BLaER1 treated with 17β-estradiol and CSF1 and Interleukin-3, amounts not matched to agents 10 nM and 100 nM (cell line): Measurements from ENCODE around the gene NMRAL1.

Experiments
- H3K27ac ChIP-seq, 11 experiments: shearing (Covaris generic); formaldehyde crosslinking; 2 replicates each; pipeline ENCODE4 v1.8.1; 2022
- H3K27me3 ChIP-seq, 11 experiments: shearing (Covaris generic); formaldehyde crosslinking; 2 replicates each; pipeline ENCODE4 v1.8.1; 2022
- H3K36me3 ChIP-seq, 11 experiments: shearing (Covaris generic); formaldehyde crosslinking; 2 replicates each; pipeline ENCODE4 v1.8.1; 2022
- H3K4me1 ChIP-seq, 10 experiments: shearing (Covaris generic); formaldehyde crosslinking; 2 replicates each; pipeline ENCODE4 v1.8.1; 2022
- H3K4me2 ChIP-seq, 11 experiments: shearing (Covaris generic); formaldehyde crosslinking; 2 replicates each; pipeline ENCODE4 v1.8.1; 2022
- H3K4me3 ChIP-seq, 10 experiments: shearing (Covaris generic); formaldehyde crosslinking; 2 replicates each; pipeline ENCODE4 v1.8.1; 2022
- H3K9ac ChIP-seq, 11 experiments: shearing (Covaris generic); formaldehyde crosslinking; 2 replicates each; pipeline ENCODE4 v1.8.1; 2022
- H3K9me3 ChIP-seq, 11 experiments: shearing (Covaris generic); formaldehyde crosslinking; replicated peaks in 1 of 11; 2 replicates each; pipeline ENCODE4 v1.8.1; 2022
- H4K20me1 ChIP-seq, 11 experiments: shearing (Covaris generic); formaldehyde crosslinking; 2 replicates each; pipeline ENCODE4 v1.8.1; 2022
- Cebpa-rat ChIP-seq, 11 experiments: shearing (Covaris generic); IDR thresholded peaks; 2 replicates each; pipeline ENCODE4 v1.8.1; 2022

Gene NMRAL1

DNA sequence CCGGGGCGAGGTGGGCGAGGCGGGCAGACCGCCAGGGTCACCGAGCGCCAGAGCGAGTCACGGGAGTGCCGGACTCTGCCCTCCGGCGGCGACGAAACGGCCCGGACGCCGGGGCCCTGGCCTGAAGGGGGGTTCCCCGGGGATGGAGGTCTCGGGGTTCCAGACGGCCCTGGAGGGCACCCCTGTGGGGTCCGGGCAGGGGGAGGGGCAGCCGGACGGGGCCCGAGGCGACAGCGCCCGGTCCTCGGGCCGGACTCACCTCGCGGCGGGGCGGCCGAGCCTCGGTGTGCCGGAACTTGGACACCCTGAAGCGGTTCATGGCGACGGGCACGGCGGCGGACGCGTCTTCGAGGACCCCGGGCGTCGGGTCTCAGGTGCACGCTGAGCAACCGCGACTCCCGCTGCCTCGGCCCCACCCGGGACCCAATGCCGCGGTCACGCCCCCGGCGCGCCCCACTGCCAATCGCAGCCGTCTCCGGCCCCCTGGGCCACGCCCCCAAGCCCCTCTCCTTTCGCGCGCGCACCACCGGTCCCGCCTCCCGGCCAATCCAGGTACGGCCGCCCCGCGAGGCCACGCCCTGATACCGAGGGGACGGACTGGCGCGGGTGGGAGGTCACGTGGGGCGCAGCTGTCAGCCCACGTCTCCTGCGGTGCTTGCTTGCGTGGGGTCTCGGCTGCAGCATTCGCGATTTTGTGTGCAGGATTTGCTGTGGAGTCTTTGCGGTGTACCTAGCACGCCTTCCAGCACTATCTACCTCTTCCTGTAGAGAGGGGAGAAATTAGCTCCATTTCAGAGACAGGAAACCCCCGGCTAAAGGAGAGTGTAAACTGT is 58.0 kb downstream of the NMRAL1 start, which contains the start of gene CORO7:
CORO7 (minus strand) TSS at position 397 of the 833 bp plus-strand sequence; CDS start at position 319, 78 bp downstream.
- Histone ChIP-seq H3K27me3 (no peaks in the 10 kb centered on the region), H4K20me1 (peaks cover 35 to 48% (median 40%) of the 10 kb centered on the region in 11 experiments), H3K4me2 (peak within 1 kb of the TSS; percentile 82 to 99 (median 95)), H3K9me3 (no peaks in the 10 kb centered on the region), H3K36me3 (peaks cover 20 to 32% (median 23%) of the 10 kb centered on the region in 11 experiments), H3K4me3 (peak within 1 kb of the TSS; percentile 89 to 99 (median 94)), H3K9ac (peak within 1 kb of the TSS; percentile 91 to 100 (median 98)), H3K4me1 (peaks cover 25 to 66% (median 33%) of the 10 kb centered on the region in 10 experiments), H3K27ac (peak within 1 kb of the TSS; percentile 94 to 99 (median 98))
- no peak for TF ChIP-seq Cebpa-rat (IDR thresholded peaks at IDR 0.05)

DNA sequence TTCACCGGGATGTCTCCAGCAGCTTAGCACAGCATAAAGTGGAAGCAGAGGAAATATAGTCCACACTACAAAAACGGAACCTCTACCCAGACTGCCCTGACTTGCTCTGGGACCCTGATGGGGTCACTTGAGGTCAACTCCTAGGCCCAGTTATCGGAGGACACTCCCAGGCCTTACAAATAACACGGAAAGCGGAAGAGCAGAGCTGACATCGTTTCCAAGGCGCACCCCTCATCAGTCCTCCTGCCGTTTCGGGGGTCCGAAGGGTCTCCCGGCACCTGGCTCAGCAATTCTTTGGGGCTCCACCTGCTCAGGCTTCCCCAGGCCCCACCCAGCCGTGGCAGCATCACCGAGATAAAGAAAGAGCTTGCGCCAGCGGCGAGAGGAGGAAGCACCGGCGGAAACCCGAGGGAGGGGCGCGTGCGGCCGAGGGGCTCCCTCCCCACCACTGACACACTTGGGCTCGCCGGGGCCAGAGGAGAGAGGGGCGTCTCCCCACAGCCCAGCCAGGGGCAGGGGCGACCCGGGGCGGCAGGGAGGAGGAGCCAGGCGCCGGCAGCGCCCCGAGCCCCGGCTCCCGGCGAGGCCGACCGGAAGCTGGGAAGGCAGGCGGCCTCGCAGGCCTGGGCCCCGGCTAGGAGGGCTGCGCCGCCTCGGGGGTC is 58.8 kb downstream of the NMRAL1 start:
- Histone ChIP-seq H3K36me3 (peaks cover 28 to 40% (median 31%) of the 10 kb centered on the region in 11 experiments), H4K20me1 (peaks cover 43 to 56% (median 47%) of the 10 kb centered on the region in 11 experiments), H3K4me2 (peak overlapping the region; percentile 82 to 99 (median 95)), H3K4me1 (peaks cover 25 to 58% (median 36%) of the 10 kb centered on the region in 10 experiments), H3K9me3 (no peaks in the 10 kb centered on the region), H3K9ac (peak overlapping the region; percentile 91 to 100 (median 98)), H3K27ac (peak overlapping the region; percentile 94 to 99 (median 98)), H3K27me3 (no peaks in the 10 kb centered on the region), H3K4me3 (peak overlapping the region; percentile 89 to 99 (median 94))
- peak in 3 of 11 experiments; percentile 8 to 23 (median 21); a peak in 1 of 22 replicates for TF ChIP-seq Cebpa-rat (IDR thresholded peaks at IDR 0.05)

DNA sequence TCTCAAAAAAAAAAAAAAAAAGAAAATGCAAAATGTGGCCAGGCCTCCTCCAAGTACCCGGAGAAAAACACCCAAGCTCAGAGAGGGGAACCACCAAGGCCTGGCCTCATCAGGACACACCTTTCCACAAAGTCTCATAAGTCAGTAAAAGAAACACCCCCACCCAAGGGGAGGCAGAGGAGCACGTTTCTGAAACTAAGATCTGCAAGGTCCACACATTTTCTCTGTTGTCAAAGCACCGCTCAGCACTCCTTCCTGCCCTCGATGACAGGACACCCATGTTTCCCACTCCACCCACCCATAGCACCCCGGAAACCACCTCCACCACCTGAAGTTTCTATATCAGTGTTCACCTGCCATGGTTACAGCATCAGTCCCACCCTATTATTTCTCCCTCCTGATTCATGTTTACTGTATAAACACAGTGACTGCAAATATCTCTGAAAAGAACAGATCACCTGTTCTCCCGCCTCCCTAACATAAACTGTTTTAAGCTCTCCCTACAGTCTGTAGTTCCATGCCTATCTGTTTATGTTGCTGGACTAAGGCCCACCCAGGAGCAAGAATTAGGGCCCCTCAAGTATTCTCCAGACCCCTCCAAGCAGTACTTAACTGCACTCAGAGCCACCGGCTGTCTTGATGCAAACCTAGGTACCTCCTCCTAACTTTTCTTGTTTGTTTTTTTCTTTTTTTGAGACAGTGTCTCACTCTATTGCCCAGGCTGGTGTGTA is 60.1 kb downstream of the NMRAL1 start:
- Histone ChIP-seq H3K4me2 (peak overlapping the region; percentile 82 to 99 (median 95)), H3K27me3 (no peaks in the 10 kb centered on the region), H3K36me3 (peaks cover 41 to 53% (median 44%) of the 10 kb centered on the region in 11 experiments), H3K4me3 (peak overlapping the region; percentile 89 to 99 (median 94); a peak in 19 of 20 replicates), H4K20me1 (peaks cover 56 to 69% (median 61%) of the 10 kb centered on the region in 11 experiments), H3K9me3 (no peaks in the 10 kb centered on the region), H3K27ac (peak overlapping the region; percentile 94 to 99 (median 98); a peak in 21 of 22 replicates), H3K9ac (peak overlapping the region; percentile 91 to 100 (median 98)), H3K4me1 (peaks cover 25 to 45% (median 37%) of the 10 kb centered on the region in 10 experiments)
- no peak for TF ChIP-seq Cebpa-rat (IDR thresholded peaks at IDR 0.05)

DNA sequence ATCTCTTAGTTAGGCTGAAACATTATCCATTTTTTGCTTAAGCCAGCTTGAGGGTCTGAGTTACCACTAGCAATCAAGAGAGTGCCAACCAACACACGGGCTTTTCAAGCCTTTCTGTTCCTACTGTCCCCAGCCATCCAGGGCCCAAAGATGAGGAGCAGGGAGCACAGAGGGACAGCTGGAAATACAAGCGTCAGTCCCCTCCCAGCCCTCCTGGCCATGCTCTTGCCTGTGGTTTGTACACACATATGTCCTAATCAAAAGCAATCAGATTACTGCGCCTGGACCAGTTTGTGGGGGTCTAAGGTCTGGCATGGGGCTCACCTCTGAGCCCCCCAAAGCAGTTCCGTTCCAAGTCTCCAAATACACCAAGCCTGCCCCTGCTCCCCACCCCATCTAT is 61.6 kb downstream of the NMRAL1 start:
- H3K9me3 ChIP-seq = no peaks in the 10 kb centered on the region
- no peak overlapping the region for H3K4me3 ChIP-seq
- H3K4me1 ChIP-seq = peaks cover 26 to 57% (median 34%) of the 10 kb centered on the region in 10 experiments
- peak overlapping the region in 4 of 11 experiments; percentile 2 to 27 (median 16); a peak in 1 of 22 replicates for H3K9ac ChIP-seq
- H3K27me3 ChIP-seq = no peaks in the 10 kb centered on the region
- no peak for TF ChIP-seq Cebpa-rat (IDR thresholded peaks at IDR 0.05)
- H3K36me3 ChIP-seq = peaks cover 56 to 68% (median 59%) of the 10 kb centered on the region in 11 experiments
- peaks cover 71 to 84% (median 76%) of the 10 kb centered on the region in 11 experiments for H4K20me1 ChIP-seq
- H3K27ac ChIP-seq = no peak overlapping the region
- peak overlapping the region in 3 of 11 experiments; percentile 91 to 98 (median 98); a peak in 3 of 22 replicates for H3K4me2 ChIP-seq

DNA sequence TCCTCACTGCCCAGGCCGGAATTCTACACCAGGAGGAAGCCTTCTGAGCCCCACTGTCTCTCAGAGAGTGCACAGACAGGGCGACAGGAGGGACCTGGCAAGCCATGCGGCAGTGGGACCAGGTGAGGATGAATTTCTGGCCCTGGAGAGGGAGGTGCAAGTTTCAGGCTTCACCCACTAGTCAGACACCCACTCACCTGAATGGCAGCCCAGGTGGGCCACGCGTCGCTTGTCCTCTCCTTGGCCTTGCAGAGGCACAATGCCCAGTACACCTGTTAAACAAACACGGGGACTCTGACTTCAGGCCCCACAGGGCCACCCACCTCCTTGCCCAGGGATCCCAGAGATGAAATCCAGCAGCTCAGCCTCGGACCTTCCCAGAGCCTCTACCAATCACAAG is 62.3 kb downstream of the NMRAL1 start:
- H3K36me3 ChIP-seq = peaks cover 63 to 75% (median 66%) of the 10 kb centered on the region in 11 experiments
- H3K27ac ChIP-seq = no peak overlapping the region
- H3K4me2 ChIP-seq = no peak overlapping the region
- no peaks in the 10 kb centered on the region for H3K9me3 ChIP-seq
- H3K9ac ChIP-seq = peak overlapping the region in 2 of 11 experiments; percentile 24 to 35; a peak in 5 of 22 replicates
- peaks cover 78 to 91% (median 83%) of the 10 kb centered on the region in 11 experiments for H4K20me1 ChIP-seq
- no peaks in the 10 kb centered on the region for H3K27me3 ChIP-seq
- no peak for TF ChIP-seq Cebpa-rat (IDR thresholded peaks at IDR 0.05)
- no peak overlapping the region for H3K4me3 ChIP-seq
- H3K4me1 ChIP-seq = peaks cover 22 to 54% (median 33%) of the 10 kb centered on the region in 10 experiments
